ENCODE results near the gene UBA3.

- TF ChIP-seq TCF7L2 (IDR thresholded peaks at IDR 0.05; ENCODE audit: borderline replicate concordance, extremely low read depth, insufficient read depth, insufficient read length): no peak
- TF ChIP-seq POLR2A (IDR thresholded peaks at IDR 0.05; ENCODE audit: borderline replicate concordance, extremely low read depth, insufficient read depth, insufficient read length): no peak
Observed at GRCh38 chr3:69094467-69095205, 14.5 kb upstream of the UBA3 start.

Data from HCT116 (cell line).